Heart left ventricle (tissue), 16 donors: ENCODE measurements around the gene ELL. TPM values are rescaled to one million over a fixed set of nuclear protein-coding genes. Genes with fewer than 3 reads are reported as not detected.
A peak's percentile ranks its signal among the peaks of the same experiment; 100 is the strongest.

Source experiments
- ATAC-seq, 4 donors: fragments of 200-7000 bp; cut with Tn5 transposase; one replicate each; pipeline ENCODE4 v1.9.1; 2020 to 2022; ENCODE audit warnings: moderate library complexity in 4 of 4, mild to moderate bottlenecking in 3 of 4, moderate number of reproducible peaks in 1 of 4
- DNase-seq, 5 donors: peaks; one replicate each; pipeline ENCODE4 v3.0.0-alpha.2; 2020
- H3K27ac ChIP-seq, 12 donors: fragments of 200-600 bp; sonication (generic) in 4 of 12; one replicate each; pipeline versions ENCODE4 v1.5.0 to v1.8.0; 2016 to 2022; ENCODE audit warnings: mild to moderate bottlenecking in 2 of 12
- H3K27me3 ChIP-seq, 9 donors: fragments of 200-600 bp; sonication (generic) in 2 of 9; one replicate each; pipeline versions ENCODE4 v1.5.1 to v1.8.0; 2016 to 2022; ENCODE audit warnings: mild to moderate bottlenecking in 3 of 9
- H3K36me3 ChIP-seq, 9 donors: fragments of 200-600 bp; sonication (generic) in 2 of 9; one replicate each; pipeline versions ENCODE4 v1.5.0 to v1.8.0; 2018 to 2022; ENCODE audit warnings: mild to moderate bottlenecking in 2 of 9
- H3K4me1 ChIP-seq, 12 donors: fragments of 200-600 bp; sonication (generic) in 4 of 12; one replicate each; pipeline versions ENCODE4 v1.5.0 to v1.8.0; 2016 to 2022; ENCODE audit warnings: mild to moderate bottlenecking in 3 of 12
- H3K4me3 ChIP-seq, 12 donors: fragments of 200-600 bp; sonication (generic) in 4 of 12; one replicate each; pipeline versions ENCODE4 v1.5.0 to v1.8.0; 2017 to 2022; ENCODE audit warnings: mild to moderate bottlenecking in 9 of 12, moderate library complexity in 4 of 12
- H3K9me3 ChIP-seq, 12 donors: fragments of 200-600 bp; sonication (generic) in 4 of 12; one replicate each; pipeline versions ENCODE4 v1.5.0 to v1.8.0; 2016 to 2022; ENCODE audit warnings: mild to moderate bottlenecking in 1 of 12
- CTCF ChIP-seq, 12 donors: fragments of 200-600 bp; sonication (generic) in 4 of 12; IDR thresholded peaks; one replicate each; pipeline versions ENCODE4 v1.5.0 to v1.8.0; 2018 to 2022; ENCODE audit warnings: antibody characterized with exemption in 12 of 12, mild to moderate bottlenecking in 5 of 12
- POLR2A ChIP-seq, 2 donors: fragments of 450-650 bp; IDR thresholded peaks; one replicate each; pipeline ENCODE4 v1.6.1; 2017; ENCODE audit warnings: antibody characterized with exemption in 2 of 2, mild to moderate bottlenecking in 2 of 2, moderate library complexity in 2 of 2
- WGBS, 4 donors: extraction: QIAGEN DNeasy Blood & Tissue Kit in 2 of 4; methylation state at CpG; one replicate each; pipeline versions ENCODE4 v1.1.5 to v1.1.7; 2013 to 2018; 5-methylcytosine and 5-hydroxymethylcytosine counted together
- intact Hi-C, 10 donors: fragments of 100-400 bp; cut with DNase I; formaldehyde crosslinking; loops; one replicate each; pipeline versions ENCODE4 v1.11.1 to v1.14.2; 2022
- polyA plus RNA-seq, 2 donors: library from polyadenylated mRNA; stranded (reverse); fragments of 200-250 nt; gene quantifications; one replicate each; pipeline ENCODE4 v1.2.3, GENCODE V29; 2013
- total RNA-seq, 9 donors: library from RNA; depleted of rRNA in 2 of 9; stranded (reverse); fragments of >200 nt in 2 of 9; fragmentation: NEBNext Ultra II Directional in 3 of 9; extraction: Animal tissue kit (Norgen Biotek cat#: 25700) in 3 of 9; gene quantifications; one replicate each; pipeline versions ENCODE4 v1.1.0 to v1.2.4, GENCODE V29; 2016 to 2023
- donor health status: ischemic (EF 13 %, LVEDD 7.1; RV severe dilation, severe dysfunction).
- donor health status: healthy with polysubstance abuse.
- donor health status: DM: no; HTN: yes; CAD: no.
- donor health status: DM: no; HTN: no; CAD: no.
- donor health status: ischemic (EF 25% LVEDD 6.9; RV normal size, moderate dysfunction).
- donor health status: ischemic (EF 25% LVEDD 5.7; RV mildly dilated, moderate dysfunction).
- donor health status: healthy.
- donor health status: DM: yes; HTN: yes; CAD: no.
- donor health status: ischemic (EF 35%, LVEDD 5.7; RV mildly dilated, moderate dysfunction).
- donor health status: nonischemic (EF 11% LVEDD 7.7; RV severe dilation, severe dysfunction).
- donor health status: DM: yes; HTN: yes; CAD: no.
- donor health status: PGD.
- donor health status: ischemic (EF 29% LVEDD 5.4; RV normal size, mild dysfunction).
- donor health status: nonischemic (EF 23%, LVEDD 6.1; RV moderate dilation, normal function).

Gene ELL
- total and polyA plus RNA-seq, 11 donors, result 5.9 to 17.8 (median 7.3) TPM

GRCh38 chr19:18418029-18418482 lies 103.8 kb downstream of the ELL start:
- DNase-seq, result peak in 2 of 5 donors; percentile 61 to 65

GRCh38 chr19:18417250-18418028 lies 104.4 kb downstream of the ELL start:
- peak overlapping the region; percentile 89 to 100 (median 95) for H3K27ac ChIP-seq
- H3K4me3 ChIP-seq, result peak overlapping the region; percentile 3 to 99 (median 78)
- peaks cover 8 to 76% (median 57%) of the 10 kb centered on the region in 12 donors for H3K4me1 ChIP-seq
- H3K27me3 ChIP-seq, result peaks cover 0 to 22% (median 0%) of the 10 kb centered on the region in 9 donors
- no peaks in the 10 kb centered on the region for H3K9me3 ChIP-seq
- peak in 1 of 2 donors; percentile 51 for TF ChIP-seq POLR2A (IDR thresholded peaks at IDR 0.05)
- no peak for TF ChIP-seq CTCF (IDR thresholded peaks at IDR 0.05)
- intact Hi-C loops, result loop anchor here in 3 of 10 donors (1.0 to 10.0 kb wide), 6 partner anchors 133 to 403 kb away; partner anchors contain the start of genes JUND (in 2 of the 3) and RAB3A (in 1 of the 3)
- WGBS, 4 donors, result 1 to 3% (median 1%) methylated on average over 13 to 53 of the region's 53 CpGs
- DNase-seq (peak; percentile 90 to 94 (median 94)), ATAC-seq (peak; percentile 8 to 62 (median 56))
- H3K36me3 ChIP-seq, result no peaks in the 10 kb centered on the region

More at GRCh38 chr19:18418029-18418482, 103.8 kb downstream of the ELL start:
- no peaks in the 10 kb centered on the region for H3K9me3 ChIP-seq
- WGBS, 4 donors, result 10 to 17% (median 10%) methylated on average over 27 to 30 of the region's 30 CpGs
- H3K4me3 ChIP-seq, result peak overlapping the region in 11 of 12 donors; percentile 3 to 99 (median 80)
- ATAC-seq, result no peak
- H3K36me3 ChIP-seq, result no peaks in the 10 kb centered on the region
- H3K4me1 ChIP-seq, result peaks cover 8 to 82% (median 60%) of the 10 kb centered on the region in 12 donors
- H3K27me3 ChIP-seq, result peaks cover 0 to 22% (median 0%) of the 10 kb centered on the region in 9 donors
- intact Hi-C loops, result loop anchor here in 3 of 10 donors (5.0 to 10.0 kb wide), 5 partner anchors 133 to 403 kb away; partner anchors contain the start of genes JUND (in 1 of the 3) and RAB3A (in 1 of the 3)
- peak overlapping the region; percentile 89 to 100 (median 95) for H3K27ac ChIP-seq
- TF ChIP-seq POLR2A (IDR thresholded peaks at IDR 0.05) (no peak), CTCF (IDR thresholded peaks at IDR 0.05) (no peak)

- intact Hi-C loops, result loop anchor here in 3 of 10 donors (1.0 to 10.0 kb wide), 6 partner anchors 132 to 402 kb away; partner anchors contain the start of genes JUND (in 2 of the 3) and RAB3A (in 1 of the 3)
- H3K9me3 ChIP-seq, result no peaks in the 10 kb centered on the region
- ATAC-seq (peak; percentile 34 to 62 (median 56)), DNase-seq (peak; percentile 93 to 95 (median 95))
- 1 to 3% (median 2%) methylated on average over 39 to 44 of the region's 44 CpGs for WGBS, 4 donors
- peak overlapping the region in 11 of 12 donors; percentile 7 to 99 (median 80) for H3K4me3 ChIP-seq
- H3K36me3 ChIP-seq, result no peaks in the 10 kb centered on the region
- peak overlapping the region; percentile 89 to 100 (median 95) for H3K27ac ChIP-seq
- H3K4me1 ChIP-seq, result peaks cover 8 to 71% (median 56%) of the 10 kb centered on the region in 12 donors
- TF ChIP-seq CTCF (IDR thresholded peaks at IDR 0.05), result no peak
- no peak for TF ChIP-seq POLR2A (IDR thresholded peaks at IDR 0.05)
- peaks cover 0 to 22% (median 0%) of the 10 kb centered on the region in 9 donors for H3K27me3 ChIP-seq
These were observed 105.1 kb downstream of the ELL start for GRCh38 chr19:18416778-18417249.
